Measurements from ENCODE around the gene CEP89.

DNA sequence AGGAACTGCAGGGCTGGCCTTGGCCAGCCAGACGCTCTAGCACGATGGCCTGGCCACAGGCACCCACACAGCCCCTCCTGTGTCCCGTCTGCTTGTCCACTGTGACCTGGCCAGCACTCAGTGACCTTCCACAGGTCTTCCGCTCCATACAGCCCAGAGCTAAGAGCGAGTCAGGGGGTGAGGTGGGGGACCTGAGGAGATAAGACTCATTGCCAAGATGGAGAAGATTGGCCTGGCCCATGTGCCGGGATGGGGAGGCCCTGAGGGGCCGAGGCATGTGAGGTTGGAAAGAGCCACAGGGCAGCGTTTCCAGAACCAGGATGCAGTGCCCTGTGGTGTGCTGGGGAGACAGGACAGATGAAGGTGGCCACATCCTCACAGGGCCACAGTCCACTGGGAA, 92.0 kb downstream of the CEP89 start:
- no peak for TF ChIP-seq POLR2A (IDR thresholded peaks at IDR 0.05)
- TF ChIP-seq, protein P1, sequence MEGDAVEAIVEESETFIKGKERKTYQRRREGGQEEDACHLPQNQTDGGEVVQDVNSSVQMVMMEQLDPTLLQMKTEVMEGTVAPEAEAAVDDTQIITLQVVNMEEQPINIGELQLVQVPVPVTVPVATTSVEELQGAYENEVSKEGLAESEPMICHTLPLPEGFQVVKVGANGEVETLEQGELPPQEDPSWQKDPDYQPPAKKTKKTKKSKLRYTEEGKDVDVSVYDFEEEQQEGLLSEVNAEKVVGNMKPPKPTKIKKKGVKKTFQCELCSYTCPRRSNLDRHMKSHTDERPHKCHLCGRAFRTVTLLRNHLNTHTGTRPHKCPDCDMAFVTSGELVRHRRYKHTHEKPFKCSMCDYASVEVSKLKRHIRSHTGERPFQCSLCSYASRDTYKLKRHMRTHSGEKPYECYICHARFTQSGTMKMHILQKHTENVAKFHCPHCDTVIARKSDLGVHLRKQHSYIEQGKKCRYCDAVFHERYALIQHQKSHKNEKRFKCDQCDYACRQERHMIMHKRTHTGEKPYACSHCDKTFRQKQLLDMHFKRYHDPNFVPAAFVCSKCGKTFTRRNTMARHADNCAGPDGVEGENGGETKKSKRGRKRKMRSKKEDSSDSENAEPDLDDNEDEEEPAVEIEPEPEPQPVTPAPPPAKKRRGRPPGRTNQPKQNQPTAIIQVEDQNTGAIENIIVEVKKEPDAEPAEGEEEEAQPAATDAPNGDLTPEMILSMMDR (IDR thresholded peaks at IDR 0.05) = no peak
